HL-60/S4 treated with retinoic acid at 250 ng/mL for 4 days and 3 days (cell line): ENCODE measurements around the gene SRSF9.
"Not testable (repeated sequence)": the region's sequence is repeated elsewhere in the genome, so short reads cannot be mapped to it uniquely, and the experiment has no call there.

Experiments used
- in situ Hi-C: fragments of 300-500 bp; cut with MboI; formaldehyde crosslinking; loops from 2 replicates; pipeline ENCODE4 v1.7.0; 2022; ENCODE audit warnings: low sequenced_read_pairs

SRSF9 gene, protein sequence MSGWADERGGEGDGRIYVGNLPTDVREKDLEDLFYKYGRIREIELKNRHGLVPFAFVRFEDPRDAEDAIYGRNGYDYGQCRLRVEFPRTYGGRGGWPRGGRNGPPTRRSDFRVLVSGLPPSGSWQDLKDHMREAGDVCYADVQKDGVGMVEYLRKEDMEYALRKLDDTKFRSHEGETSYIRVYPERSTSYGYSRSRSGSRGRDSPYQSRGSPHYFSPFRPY

DNA sequence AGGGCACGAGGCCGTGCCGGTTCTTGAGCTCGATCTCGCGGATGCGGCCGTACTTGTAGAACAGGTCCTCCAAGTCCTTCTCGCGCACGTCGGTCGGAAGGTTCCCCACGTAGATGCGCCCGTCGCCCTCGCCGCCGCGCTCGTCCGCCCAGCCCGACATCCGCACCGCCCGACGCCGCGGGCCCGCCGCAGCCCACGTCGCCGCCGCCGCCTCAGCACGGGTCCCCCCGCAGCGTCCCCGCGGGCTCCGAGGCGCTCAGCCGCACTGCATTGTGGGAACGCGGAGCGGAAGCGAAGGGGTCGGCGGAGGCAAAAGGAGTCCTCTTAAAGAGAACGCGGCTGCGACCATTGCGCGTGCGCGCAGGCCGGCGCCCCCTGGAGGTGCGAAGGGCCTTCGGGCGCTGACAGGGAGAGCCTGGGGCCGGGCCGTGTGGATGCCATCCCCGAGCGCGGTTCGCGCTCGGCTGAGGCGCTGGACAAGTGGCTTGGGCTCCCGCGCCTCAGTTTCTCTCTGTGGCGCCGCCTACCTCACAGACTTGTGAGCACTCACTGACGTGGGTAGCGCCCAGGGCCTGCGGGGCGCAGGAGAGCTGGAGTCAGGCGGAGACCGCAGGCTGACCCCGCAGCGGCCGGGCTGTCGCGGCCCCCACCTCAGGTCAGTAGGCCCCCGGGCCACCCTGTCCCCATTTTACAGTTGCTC is at the start of gene SRSF9:
Gene SRSF9, minus strand, starts transcription at position 299 of the 700 bp plus-strand sequence. Its CDS starts 139 bp downstream, at position 160.
- in situ Hi-C loops = no loop called here

- in situ Hi-C loops = not testable (repeated sequence)
These were observed 49.8 kb upstream of the SRSF9 start for GRCh38 chr12:120519324-120519723.

GRCh38 chr12:120515496-120515895 is 45.9 kb upstream of the SRSF9 start:
- in situ Hi-C loops = no loop called here

DNA sequence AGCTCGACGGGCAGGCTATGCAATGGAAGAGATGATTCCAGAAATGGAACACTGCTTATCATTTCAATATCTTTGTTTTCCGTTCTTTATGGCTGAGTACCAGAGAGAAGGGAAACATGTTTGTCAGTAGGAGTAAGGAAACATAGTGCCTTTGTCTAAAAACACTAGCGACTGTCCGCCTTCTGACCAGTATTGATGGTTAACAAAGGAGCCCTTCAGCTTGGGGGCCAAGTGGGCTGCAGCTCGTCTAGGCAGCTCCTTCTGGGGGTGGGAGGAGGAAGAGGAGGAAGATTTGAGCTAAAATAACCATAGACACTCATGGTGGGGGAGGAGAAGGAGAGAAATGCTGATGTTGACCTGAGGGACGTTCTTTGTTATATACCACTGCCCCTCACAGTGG is 44.5 kb upstream of the SRSF9 start:
- in situ Hi-C loops = no loop called here

- in situ Hi-C loops = no loop called here
These were observed 39.0 kb upstream of the SRSF9 start for GRCh38 chr12:120508537-120508936.

DNA sequence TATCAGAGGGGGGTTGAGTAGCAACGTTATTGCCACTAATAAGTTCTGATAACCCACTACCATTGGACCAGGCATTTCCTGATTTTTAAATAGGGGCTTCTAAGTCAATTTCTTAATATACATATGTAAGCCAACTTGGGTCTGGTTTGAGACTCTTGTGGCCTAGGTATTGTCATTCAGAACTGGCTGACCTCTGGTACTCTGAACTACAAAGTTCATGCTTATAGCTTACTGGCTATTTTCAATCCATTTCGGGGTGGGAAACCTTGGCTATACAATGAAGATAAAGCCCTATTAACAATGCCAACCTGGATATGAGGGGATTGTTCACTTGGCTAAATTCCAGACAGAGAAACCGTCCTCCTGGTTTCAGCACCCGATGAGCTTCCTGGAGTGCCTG is 35.0 kb upstream of the SRSF9 start:
- in situ Hi-C loops = no loop called here

GRCh38 chr12:120500581-120500980 is 31.0 kb upstream of the SRSF9 start:
- in situ Hi-C loops = no loop called here

GRCh38 chr12:120498870-120499515 is 29.4 kb upstream of the SRSF9 start:
- in situ Hi-C loops = no loop called here

DNA sequence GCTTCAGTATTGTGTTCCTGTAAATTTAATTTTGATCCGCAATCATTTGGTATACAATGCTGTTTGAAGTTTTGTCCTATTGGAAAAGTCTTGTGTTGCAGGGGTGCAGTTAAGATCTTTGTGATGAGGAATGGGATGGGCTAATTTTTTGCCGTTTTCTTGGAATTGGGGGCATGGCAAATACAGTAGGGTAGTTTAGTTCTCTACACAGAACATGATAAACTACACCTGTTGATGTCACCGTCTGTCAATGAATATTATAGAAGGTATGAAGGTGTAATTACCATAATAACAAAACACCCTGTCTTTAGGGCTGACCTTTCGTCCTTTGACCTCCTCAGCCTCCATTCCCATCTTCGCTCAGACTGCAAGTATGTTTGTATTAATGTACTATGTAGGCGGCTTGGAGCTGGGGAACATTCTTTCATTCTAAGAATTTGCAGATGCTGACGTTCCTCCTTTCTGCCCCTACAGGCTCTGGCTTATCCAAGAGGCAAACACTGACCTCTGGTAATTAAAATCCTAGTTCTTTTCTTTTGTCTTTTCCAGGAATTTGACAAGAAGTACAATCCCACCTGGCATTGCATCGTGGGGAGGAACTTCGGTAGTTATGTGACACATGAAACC is 28.1 kb upstream of the SRSF9 start:
- in situ Hi-C loops = no loop called here

DNA sequence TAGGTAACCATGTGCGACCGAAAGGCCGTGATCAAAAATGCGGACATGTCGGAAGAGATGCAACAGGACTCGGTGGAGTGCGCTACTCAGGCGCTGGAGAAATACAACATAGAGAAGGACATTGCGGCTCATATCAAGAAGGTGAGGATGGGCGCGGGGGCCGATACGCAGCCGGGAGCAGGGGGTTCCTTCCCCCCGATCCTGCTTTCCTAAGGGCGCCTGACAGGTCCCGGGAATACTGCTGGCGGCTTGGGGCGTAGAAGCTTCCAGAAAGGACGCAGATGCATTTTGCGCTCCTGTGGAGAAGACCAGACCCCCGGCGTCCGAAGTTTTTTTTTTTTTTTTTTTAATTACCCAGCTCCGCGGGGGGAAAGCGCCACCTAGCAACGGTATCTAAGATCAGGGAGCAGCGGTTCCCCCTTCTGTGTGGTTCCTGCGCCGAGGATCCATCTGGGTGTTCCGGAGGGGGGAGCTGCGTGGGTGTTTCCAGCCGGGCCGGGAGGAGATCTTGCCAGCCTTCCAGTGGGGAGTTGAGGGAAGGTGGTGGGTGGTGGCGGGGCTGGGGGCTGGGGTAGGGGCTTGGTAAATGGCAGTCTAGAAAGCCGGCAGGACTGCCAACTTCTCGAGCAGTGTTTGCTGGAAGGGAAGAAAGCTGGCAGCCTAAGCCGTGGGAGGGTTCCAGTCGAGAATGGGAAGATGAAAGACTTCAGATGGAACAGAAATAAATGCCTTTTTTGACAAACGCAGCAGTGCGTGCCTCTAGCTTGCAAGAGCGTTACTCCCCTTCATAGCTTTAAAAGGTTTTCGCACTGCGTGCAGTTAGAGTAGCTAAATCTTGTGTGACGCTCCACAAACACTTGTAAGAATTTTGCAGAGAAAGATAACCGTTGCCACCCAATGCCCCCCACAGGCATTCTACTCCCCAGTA is 27.1 kb upstream of the SRSF9 start:
- in situ Hi-C loops = no loop called here

GRCh38 chr12:120495731-120496412 is 26.3 kb upstream of the SRSF9 start, which contains the start of gene DYNLL1:
Gene DYNLL1, plus strand, starts transcription at chr12:120496113. Its CDS starts 309 bp downstream, at chr12:120496422.
- in situ Hi-C loops = no loop called here

GRCh38 chr12:120495186-120495730 is 25.7 kb upstream of the SRSF9 start:
- in situ Hi-C loops = no loop called here

- in situ Hi-C loops = no loop called here
These were observed 21.4 kb upstream of the SRSF9 start for GRCh38 chr12:120490833-120491512.

GRCh38 chr12:120490325-120490724 is 20.8 kb upstream of the SRSF9 start:
- in situ Hi-C loops = no loop called here

DNA sequence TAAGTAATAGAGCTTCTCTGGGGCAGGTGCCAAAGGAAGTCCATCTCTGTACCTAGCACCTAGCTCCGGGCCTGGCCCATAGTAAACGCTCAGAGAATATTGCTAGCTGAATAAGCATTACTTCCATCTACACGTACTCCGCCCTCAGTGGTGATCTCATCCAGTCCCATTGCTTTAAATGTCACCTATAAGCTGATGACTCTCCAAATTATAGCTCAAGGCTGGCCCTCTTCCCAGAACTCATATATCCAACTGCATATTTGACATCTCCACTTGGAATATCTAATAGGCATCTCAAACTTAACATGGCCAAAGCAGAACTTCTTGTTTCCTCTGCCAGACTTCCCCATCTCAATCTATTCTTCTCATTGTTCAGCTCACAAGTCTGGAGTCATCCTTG is 19.5 kb upstream of the SRSF9 start:
- in situ Hi-C loops = no loop called here

DNA sequence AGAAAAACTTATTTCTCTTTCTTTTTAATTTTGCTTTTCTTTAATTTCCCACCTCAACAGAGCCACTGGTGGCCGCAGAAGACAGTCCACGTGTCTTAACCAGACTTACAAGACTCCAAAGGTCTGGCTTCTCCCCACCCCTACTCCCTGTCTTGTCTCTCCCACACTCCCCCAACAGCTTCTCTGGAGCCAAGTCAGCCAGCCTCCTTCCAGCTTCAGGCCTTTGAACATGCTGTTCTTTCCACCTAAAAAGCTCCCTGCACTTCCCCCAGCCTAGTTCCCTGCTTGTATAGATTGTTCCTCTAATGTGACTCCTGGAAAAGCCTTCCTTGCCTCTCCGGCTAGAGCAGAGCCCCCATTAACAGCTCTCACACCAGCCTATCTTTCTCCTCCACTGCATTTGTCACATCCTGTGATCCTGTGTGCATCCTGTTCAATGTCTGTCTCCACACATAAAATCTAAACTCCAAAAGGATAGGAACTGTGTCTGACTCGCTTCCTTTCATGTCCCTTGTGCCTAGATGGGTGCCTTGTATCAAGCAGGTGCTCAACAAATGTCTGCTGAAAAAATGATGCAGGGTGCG is 18.6 kb upstream of the SRSF9 start:
- in situ Hi-C loops = no loop called here

DNA sequence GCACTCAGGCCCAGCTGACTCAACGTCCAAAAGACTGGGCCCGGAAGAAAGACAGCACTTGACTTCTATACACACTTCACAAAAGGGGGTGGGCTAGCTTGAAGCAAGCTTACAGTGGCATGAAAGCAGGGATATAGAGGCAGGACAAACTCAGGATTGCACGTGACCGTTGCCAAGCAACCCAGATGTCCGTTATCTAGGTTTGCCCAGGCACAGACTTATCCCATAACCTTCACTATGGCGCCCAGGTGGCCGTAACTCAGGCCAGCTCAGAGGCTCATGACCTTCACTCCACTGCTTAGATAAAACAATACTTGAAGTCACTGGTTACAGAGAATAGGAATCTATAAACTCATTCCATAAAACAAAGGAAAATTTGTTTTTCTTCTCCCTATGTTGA is 18.0 kb upstream of the SRSF9 start:
- in situ Hi-C loops = not testable (repeated sequence)

DNA sequence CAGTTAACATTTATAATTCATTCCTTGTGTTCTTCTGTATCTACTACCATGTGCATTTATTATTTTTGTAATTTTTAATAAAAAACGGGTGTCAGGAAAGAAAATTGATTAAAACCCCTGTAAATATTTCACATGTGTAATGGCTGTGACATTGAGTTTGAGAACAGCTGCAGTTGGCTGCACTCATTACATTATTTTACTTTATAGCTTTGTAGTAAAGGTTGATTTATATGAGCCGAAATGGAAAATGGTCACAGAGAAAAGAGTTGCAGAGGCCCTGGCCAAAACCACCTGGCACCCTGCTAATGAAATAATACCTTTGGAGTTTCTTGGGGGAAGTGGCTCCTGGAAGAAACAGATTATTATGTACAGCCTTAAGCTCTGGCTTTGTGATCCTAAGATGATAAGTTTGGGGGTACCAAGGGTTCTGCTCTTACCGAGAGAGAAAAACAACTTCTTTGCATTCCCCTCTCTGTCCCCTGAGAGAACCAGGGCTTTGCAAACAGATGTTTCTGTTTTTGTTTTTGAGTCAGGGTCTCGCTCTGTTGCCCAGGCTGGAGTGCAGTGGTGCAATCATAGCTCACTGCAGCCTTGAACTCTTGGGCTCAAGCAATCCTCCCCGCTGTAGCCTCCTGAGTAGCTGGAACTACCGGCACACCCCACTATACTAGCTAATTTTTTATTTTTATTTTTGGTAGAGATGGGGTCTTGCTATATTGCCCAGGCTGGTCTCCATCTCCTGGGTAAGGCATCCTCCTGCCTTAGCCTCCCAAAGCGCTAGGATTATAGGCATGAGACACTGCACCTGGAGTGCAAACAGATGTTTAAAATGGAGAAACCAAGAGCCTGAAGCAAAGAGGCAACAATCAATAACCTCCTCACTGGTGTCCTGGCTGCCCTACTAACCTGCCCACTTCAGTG is 16.7 kb upstream of the SRSF9 start:
- in situ Hi-C loops = no loop called here
